Right renal cortex interstitium (tissue), 3 donors: Measurements from ENCODE around the gene APOL1. TPM values are rescaled to one million over a fixed set of nuclear protein-coding genes. Genes with fewer than 3 reads are reported as not detected.

Source experiments
- DNase-seq, 3 donors: peaks; one replicate each; pipeline ENCODE4 v3.0.0-alpha.2; 2013; ENCODE audit warnings: low read depth in 3 of 3, low spot score in 2 of 3
- polyA plus RNA-seq, 3 donors: library from polyadenylated mRNA; unstranded; fragments of 120-200 nt; gene quantifications; one replicate each; pipeline ENCODE4 v1.2.1, GENCODE V29; 2013; ENCODE audit not compliant: insufficient read length in 3 of 3

Gene APOL1
- polyA plus RNA-seq, 3 donors: 12.3 to 13.7 (median 13.1) TPM

GRCh38 chr22:36303874-36304273 is 50.9 kb downstream of the APOL1 start:
- no peak for DNase-seq

GRCh38 chr22:36304429-36304828 is 51.5 kb downstream of the APOL1 start:
- no peak for DNase-seq

- no peak for DNase-seq
Observed at GRCh38 chr22:36305813-36306212, 52.9 kb downstream of the APOL1 start.

GRCh38 chr22:36306227-36306626 is 53.3 kb downstream of the APOL1 start:
- no peak for DNase-seq

- DNase-seq: no peak
Observed at GRCh38 chr22:36308880-36309279, 55.9 kb downstream of the APOL1 start.

GRCh38 chr22:36311386-36312085 is 58.6 kb downstream of the APOL1 start:
- DNase-seq: no peak

- DNase-seq: no peak
Observed at GRCh38 chr22:36315325-36315724, 62.4 kb downstream of the APOL1 start.

GRCh38 chr22:36316419-36316818 is 63.5 kb downstream of the APOL1 start:
- no peak for DNase-seq

Other genes starting within 250 kb of the APOL1 start
- 100 to 1,000 TPM; 123 to 136 (median 132) TPM for gene RBFOX2, start 224.3 kb upstream of the APOL1 start, polyA plus RNA-seq
- gene APOL3, start 92.4 kb upstream of the APOL1 start, polyA plus RNA-seq: 10 to 100 TPM; 15.5 to 16.8 (median 15.5) TPM
- gene APOL4, start 51.3 kb upstream of the APOL1 start, polyA plus RNA-seq: 10 to 100 TPM in 1 of 3 donors, 1 to 10 TPM in 2; 6.7 to 10.9 (median 8.8) TPM
- gene APOL2, start 13.6 kb upstream of the APOL1 start, polyA plus RNA-seq: 10 to 100 TPM; 26.9 to 28.5 (median 28.0) TPM
- 100 to 1,000 TPM; 257 to 295 (median 274) TPM for gene MYH9, start 134.8 kb downstream of the APOL1 start, polyA plus RNA-seq
- 100 to 1,000 TPM; 133 to 142 (median 138) TPM for gene TXN2, start 228.5 kb downstream of the APOL1 start, polyA plus RNA-seq